Activated naive CD4-positive, alpha-beta T cell treated with anti-CD3 and anti-CD28 coated beads, Interleukin-2, amount 50 U/mL, for 72 hours (primary cell): ENCODE measurements around the gene FCER1A. TPM values are rescaled to one million over a fixed set of nuclear protein-coding genes. Genes with fewer than 3 reads are reported as not detected.

Source experiments
- ATAC-seq, 2 donors: fragments of 150-1000 bp; cut with Tn5 transposase; 2 replicates each; pipeline ENCODE4 v1.10.0; 2021; ENCODE audit warnings: mild to moderate bottlenecking in 2 of 2, moderate library complexity in 2 of 2
- DNase-seq, 2 donors: peaks; one replicate each; pipeline ENCODE4 v3.0.0; 2021 to 2022; ENCODE audit warnings: low spot score in 2 of 2
- H3K27ac Mint-ChIP-seq, 2 donors: one replicate each; pipeline ENCODE4 v1.8.0; 2022; ENCODE audit warnings: mild to moderate bottlenecking in 2 of 2, mixed read lengths in 2 of 2
- H3K36me3 Mint-ChIP-seq, 2 donors: one replicate each; pipeline ENCODE4 v1.8.0; 2022; ENCODE audit warnings: mixed read lengths in 2 of 2
- H3K9me3 Mint-ChIP-seq, 2 donors: one replicate each; pipeline ENCODE4 v1.8.0; 2022; ENCODE audit warnings: mixed read lengths in 2 of 2
- total RNA-seq, 2 donors: library from RNA; stranded (reverse); gene quantifications; one replicate each; pipeline ENCODE4 v1.2.3, GENCODE V29; 2022

Gene FCER1A
- total RNA-seq = under 1 TPM; 0.20 to 0.21 TPM

DNA sequence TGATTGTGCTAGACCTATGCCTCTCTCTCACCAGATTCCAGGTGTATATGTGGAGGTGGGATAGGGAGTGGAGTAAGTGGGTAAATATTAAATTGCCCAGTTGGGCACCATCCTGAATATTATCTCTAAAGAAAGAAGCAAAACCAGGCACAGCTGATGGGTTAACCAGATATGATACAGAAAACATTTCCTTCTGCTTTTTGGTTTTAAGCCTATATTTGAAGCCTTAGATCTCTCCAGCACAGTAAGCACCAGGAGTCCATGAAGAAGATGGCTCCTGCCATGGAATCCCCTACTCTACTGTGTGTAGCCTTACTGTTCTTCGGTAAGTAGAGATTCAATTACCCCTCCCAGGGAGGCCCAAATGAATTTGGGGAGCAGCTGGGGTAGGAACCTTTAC, at the start of gene FCER1A:
Gene FCER1A, plus strand, starts transcription at position 242 of the 400 bp plus-strand sequence. Its CDS starts 29 bp downstream, at position 271.
- Mint-ChIP-seq H3K27ac (no peak within 1 kb of the TSS), H3K9me3 (no peaks in the 10 kb centered on the region), H3K36me3 (no peaks in the 10 kb centered on the region)
- DNase-seq = no peak
- no peak for ATAC-seq

DNA sequence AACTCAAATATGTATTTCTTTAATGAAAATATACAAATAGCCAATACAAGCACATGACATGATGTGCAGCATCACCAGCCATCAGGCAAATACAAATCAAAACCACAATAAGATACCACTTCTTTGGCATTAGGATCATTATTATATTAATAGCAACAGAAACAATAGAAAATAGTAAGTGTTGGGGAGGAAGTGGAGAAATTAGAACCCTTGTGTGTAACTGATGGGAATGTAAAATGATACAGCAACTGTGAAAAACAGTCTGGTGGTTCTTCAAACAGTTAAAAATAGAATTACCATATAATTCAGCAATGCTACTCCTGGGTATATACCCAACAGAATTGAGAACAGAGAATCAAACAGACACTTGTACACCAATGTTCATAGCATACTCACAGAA, 40.8 kb upstream of the FCER1A start:
- ATAC-seq (no peak), DNase-seq (no peak)
- Mint-ChIP-seq H3K9me3 (no peaks in the 10 kb centered on the region), H3K27ac (no peak overlapping the region), H3K36me3 (no peaks in the 10 kb centered on the region)

GRCh38 chr1:159261721-159262494, 40.2 kb upstream of the FCER1A start:
- no peak for DNase-seq
- H3K9me3 Mint-ChIP-seq = no peaks in the 10 kb centered on the region
- H3K27ac Mint-ChIP-seq = no peak overlapping the region
- no peak for ATAC-seq
- H3K36me3 Mint-ChIP-seq = no peaks in the 10 kb centered on the region

DNA sequence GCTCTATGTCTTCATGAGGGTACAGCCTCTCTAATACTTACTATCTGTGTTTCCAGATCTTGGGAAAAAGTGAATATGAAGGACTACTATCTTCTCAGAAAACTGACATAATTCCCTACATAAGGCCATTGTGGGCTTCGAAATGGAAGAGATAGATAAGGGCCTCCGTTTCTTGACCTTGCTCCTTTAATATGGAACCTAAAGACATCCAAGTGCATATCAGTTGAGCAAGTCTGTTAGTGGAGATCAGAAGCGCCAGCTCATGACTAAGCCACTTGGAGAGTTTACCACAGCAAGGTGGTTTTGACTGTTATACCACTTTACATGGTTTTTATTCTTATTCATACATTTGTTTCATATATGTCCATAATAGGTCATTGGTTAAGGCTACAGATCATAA, 35.3 kb upstream of the FCER1A start:
- Mint-ChIP-seq H3K36me3 (no peaks in the 10 kb centered on the region), H3K27ac (no peak overlapping the region), H3K9me3 (peaks cover 3 to 8% of the 10 kb centered on the region in 2 donors)
- DNase-seq (no peak), ATAC-seq (peak in 1 of 2 donors; percentile 35)

DNA sequence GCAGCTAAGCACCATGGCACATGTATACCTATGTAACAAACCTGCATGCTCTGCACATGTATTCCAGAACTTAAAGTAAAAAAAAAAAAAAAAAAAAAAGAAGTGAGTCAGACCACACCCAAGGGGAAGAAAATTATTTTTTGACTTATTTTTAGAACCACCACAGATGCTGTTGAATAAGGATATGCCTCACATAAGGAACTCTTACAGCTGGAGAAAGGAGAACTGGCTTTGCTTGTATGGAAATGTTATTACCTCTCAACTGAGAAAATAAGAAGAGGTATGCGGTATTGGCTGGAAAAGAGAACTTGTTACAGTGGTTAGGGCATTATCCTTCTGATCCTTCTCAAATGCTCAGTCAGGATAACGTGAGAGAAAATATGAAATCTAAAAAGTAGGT, 27.5 kb upstream of the FCER1A start:
- no peak overlapping the region for H3K27ac Mint-ChIP-seq
- DNase-seq (no peak), ATAC-seq (no peak)
- no peaks in the 10 kb centered on the region for H3K36me3 Mint-ChIP-seq
- peaks cover 3 to 8% of the 10 kb centered on the region in 2 donors for H3K9me3 Mint-ChIP-seq

DNA sequence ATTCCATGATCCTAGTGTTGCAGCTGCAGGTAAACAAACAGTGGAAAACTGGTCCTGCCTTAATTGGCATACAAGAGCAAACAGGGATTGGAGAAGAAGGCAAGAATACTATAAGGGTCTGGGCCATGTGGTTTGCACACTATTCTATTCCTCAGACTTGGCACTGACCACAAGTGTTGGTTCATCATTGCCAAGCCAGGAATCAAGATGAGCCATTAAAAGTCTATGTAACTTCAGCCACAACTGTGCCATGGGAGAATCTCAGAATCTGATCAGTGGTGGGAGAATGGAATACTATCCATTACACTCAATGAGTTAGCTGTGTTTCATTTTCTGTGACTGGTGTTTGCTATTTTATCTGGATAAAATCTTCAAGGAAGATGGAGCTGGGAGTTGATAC, 26.2 kb upstream of the FCER1A start:
- H3K36me3 Mint-ChIP-seq = no peaks in the 10 kb centered on the region
- peaks cover 3 to 8% of the 10 kb centered on the region in 2 donors for H3K9me3 Mint-ChIP-seq

GRCh38 chr1:159279773-159280172, 22.4 kb upstream of the FCER1A start:
- DNase-seq = no peak
- Mint-ChIP-seq H3K27ac (no peak overlapping the region), H3K9me3 (no peaks in the 10 kb centered on the region), H3K36me3 (no peaks in the 10 kb centered on the region)
- ATAC-seq = no peak

More for the DNA sequence above, 26.2 kb upstream of the FCER1A start:
- no peak overlapping the region for H3K27ac Mint-ChIP-seq
- no peak for DNase-seq
- ATAC-seq = no peak

DNA sequence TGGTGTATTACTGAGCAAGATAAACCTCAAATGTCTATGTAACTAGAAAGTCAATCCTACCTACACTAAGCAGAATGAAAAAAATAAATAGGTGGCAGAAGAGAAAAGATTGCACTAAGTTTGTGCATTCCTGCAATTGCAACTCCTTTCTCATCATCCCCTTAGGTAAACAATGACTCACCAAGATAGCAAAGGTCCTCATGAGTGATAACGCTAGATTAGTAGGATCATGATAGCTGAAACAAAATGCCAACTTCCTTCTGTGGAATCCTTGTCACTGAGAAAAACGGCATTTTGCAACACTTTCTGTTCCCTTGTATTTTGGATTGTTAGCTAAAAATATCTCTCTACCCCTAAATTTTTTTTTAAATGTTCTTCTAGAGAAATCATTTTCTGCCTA, 20.0 kb upstream of the FCER1A start:
- H3K9me3 Mint-ChIP-seq = no peaks in the 10 kb centered on the region
- no peak for DNase-seq
- ATAC-seq = no peak
- no peak overlapping the region for H3K27ac Mint-ChIP-seq
- no peaks in the 10 kb centered on the region for H3K36me3 Mint-ChIP-seq

- DNase-seq = no peak
- no peaks in the 10 kb centered on the region for H3K9me3 Mint-ChIP-seq
- ATAC-seq = no peak
- H3K36me3 Mint-ChIP-seq = no peaks in the 10 kb centered on the region
- no peak overlapping the region for H3K27ac Mint-ChIP-seq
These were observed 13.1 kb upstream of the FCER1A start for GRCh38 chr1:159289060-159289459.

- H3K36me3 Mint-ChIP-seq = no peaks in the 10 kb centered on the region
- no peak for DNase-seq
- H3K9me3 Mint-ChIP-seq = no peaks in the 10 kb centered on the region
- H3K27ac Mint-ChIP-seq = no peak overlapping the region
- no peak for ATAC-seq
These were observed 10.7 kb upstream of the FCER1A start for GRCh38 chr1:159291424-159291823.

DNA sequence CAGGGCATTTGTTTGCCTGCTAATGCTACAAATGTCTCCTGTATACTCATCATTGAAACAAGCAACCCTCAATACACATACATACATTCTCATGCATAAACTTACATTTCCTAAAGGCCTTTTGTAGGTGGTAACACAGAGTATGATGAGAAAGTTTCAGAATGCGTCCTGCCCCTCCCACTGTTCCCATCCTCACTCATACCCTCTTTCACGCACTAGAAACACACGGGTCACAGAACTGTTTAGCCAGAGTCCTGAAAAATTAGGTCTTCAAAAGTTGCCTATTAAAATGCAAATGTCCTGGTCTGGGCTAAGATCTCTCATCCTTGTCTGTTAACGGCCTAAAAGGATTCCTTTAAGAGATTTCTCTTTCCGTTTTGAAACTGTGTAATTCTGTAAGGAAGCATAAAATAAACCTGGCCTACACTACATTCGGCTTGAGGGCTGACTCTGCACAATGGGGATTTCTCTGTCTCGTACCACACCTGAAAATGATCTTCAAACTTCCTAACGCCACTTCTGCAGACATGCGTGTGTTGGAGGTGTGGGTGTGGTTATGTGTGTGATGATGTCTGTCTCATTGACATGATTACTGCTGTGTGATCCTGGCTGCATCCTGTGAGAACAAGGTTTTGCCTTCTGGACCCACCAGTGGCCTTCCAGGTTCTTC, 5.3 kb upstream of the FCER1A start:
- DNase-seq (no peak), ATAC-seq (no peak)
- H3K9me3 Mint-ChIP-seq = no peaks in the 10 kb centered on the region
- H3K36me3 Mint-ChIP-seq = no peaks in the 10 kb centered on the region
- H3K27ac Mint-ChIP-seq = no peak overlapping the region

- no peak for ATAC-seq
- Mint-ChIP-seq H3K36me3 (no peaks in the 10 kb centered on the region), H3K27ac (no peak overlapping the region), H3K9me3 (no peaks in the 10 kb centered on the region)
- no peak for DNase-seq
These were observed 2.0 kb upstream of the FCER1A start for GRCh38 chr1:159300146-159300545.

DNA sequence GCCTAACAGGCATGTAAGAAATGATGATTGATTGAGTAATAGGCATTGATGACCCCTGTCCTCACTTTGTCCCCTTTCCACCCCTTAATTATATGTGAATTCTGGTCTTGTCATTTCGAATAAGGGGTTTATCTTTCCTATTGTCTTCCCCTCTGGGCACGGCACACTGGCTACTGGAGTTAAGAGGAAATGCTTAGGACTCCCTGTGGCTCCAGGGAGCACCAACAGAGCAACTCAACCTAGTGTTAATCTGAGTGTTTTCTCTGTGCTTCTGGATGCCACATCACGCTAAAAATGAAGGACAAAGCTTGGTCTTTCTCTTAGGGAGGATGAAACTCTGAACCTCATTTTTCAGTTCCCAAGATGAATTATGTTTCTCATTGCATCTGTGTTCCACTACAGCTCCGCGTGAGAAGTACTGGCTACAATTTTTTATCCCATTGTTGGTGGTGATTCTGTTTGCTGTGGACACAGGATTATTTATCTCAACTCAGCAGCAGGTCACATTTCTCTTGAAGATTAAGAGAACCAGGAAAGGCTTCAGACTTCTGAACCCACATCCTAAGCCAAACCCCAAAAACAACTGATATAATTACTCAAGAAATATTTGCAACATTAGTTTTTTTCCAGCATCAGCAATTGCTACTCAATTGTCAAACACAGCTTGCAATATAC, 5.3 kb downstream of the FCER1A start:
- Mint-ChIP-seq H3K27ac (no peak overlapping the region), H3K36me3 (no peaks in the 10 kb centered on the region), H3K9me3 (no peaks in the 10 kb centered on the region)
- no peak for DNase-seq
- ATAC-seq = no peak

GRCh38 chr1:159311679-159312078, 9.5 kb downstream of the FCER1A start:
- no peaks in the 10 kb centered on the region for H3K9me3 Mint-ChIP-seq
- H3K36me3 Mint-ChIP-seq = no peaks in the 10 kb centered on the region
- no peak for ATAC-seq
- no peak for DNase-seq
- no peak overlapping the region for H3K27ac Mint-ChIP-seq

DNA sequence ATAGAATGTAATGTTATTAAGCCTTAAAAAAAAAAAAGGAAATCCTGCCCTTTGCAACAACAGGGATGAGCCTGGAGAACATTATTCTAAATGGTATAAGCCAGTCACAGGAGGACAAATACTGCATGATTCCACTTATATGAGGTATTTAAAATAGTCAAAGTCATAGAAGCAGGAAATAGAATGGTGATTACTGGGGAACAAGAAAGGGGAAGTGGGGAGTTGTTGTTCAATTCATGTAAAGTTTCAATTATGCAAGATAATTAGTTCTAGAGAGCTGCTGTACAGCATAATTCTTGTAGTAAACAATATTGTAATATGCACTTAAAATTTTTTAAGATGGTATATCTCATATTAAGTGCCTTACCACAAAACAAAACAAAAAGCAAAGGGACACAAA, 13.2 kb downstream of the FCER1A start:
- no peak for DNase-seq
- no peak for ATAC-seq
- Mint-ChIP-seq H3K36me3 (no peaks in the 10 kb centered on the region), H3K9me3 (no peaks in the 10 kb centered on the region), H3K27ac (no peak overlapping the region)

DNA sequence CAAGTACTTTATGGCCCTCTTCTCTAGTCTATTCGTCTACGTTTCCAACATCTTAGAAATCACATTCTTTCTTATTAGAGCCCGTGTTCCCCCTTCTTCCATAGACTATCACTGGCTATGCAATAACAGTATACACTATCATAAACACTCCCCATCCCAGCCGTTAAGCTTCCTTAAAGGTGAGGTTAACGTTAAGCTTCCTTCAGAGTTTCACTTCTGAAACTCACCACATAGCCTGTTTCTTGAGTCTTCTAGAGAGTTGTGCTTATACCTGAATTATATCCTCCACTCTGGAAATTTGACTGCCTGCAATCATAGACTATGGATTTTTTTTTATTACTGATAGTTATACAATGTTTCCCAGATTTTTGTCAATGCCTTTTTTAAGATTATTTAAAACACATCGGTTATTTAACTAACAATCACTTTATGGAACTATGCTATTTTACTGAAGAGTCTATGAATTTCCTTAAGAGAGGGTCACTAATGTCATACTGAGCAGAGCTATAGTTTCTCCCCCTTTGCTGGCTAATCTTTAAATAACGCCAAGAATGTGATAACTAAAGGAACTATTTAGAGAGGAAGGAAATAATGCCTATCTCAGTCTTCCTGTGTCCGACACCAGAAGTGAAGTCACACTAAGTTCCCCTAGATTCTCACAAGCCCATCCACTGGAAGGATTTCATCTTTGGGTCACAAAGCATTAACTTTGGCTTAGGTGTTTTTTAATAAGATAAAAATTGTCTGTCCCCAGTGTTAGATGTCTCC, 16.8 kb downstream of the FCER1A start:
- DNase-seq = no peak
- ATAC-seq = no peak
- peaks cover 4 to 5% of the 10 kb centered on the region in 2 donors for H3K9me3 Mint-ChIP-seq
- H3K36me3 Mint-ChIP-seq = no peaks in the 10 kb centered on the region
- no peak overlapping the region for H3K27ac Mint-ChIP-seq

GRCh38 chr1:159334797-159335196, 32.7 kb downstream of the FCER1A start:
- Mint-ChIP-seq H3K9me3 (no peaks in the 10 kb centered on the region), H3K27ac (no peak overlapping the region), H3K36me3 (no peaks in the 10 kb centered on the region)
- DNase-seq (no peak), ATAC-seq (no peak)
